Nephron (organoid): ENCODE data around the gene DGKQ.

ENCODE experiments used
- H3K27ac Mint-ChIP-seq, 3 experiments: 2 replicates each; pipeline ENCODE4 v1.8.0; 2020; ENCODE audit warnings: mixed read lengths in 3 of 3, mild to moderate bottlenecking in 2 of 3, moderate library complexity in 1 of 3
- H3K27me3 Mint-ChIP-seq: 2 replicates; pipeline ENCODE4 v1.8.0; 2021; ENCODE audit warnings: low read depth, mild to moderate bottlenecking, moderate library complexity, mixed read lengths
- H3K36me3 Mint-ChIP-seq: 2 replicates; pipeline ENCODE4 v1.8.0; 2020; ENCODE audit warnings: low read depth, mixed read lengths
- H3K4me1 Mint-ChIP-seq: 2 replicates; pipeline ENCODE4 v1.8.0; 2020; ENCODE audit warnings: mixed read lengths
- H3K4me3 Mint-ChIP-seq, 3 experiments: 2 replicates each; pipeline ENCODE4 v1.8.0; 2020; ENCODE audit warnings: mild to moderate bottlenecking in 3 of 3, mixed read lengths in 3 of 3, moderate library complexity in 2 of 3
- H3K9me3 Mint-ChIP-seq: 2 replicates; pipeline ENCODE4 v1.8.0; 2020; ENCODE audit warnings: mixed read lengths
- CTCF ChIP-seq, 3 experiments: fragments of 200-600 bp; sonication (generic); IDR thresholded peaks; one replicate each; pipeline ENCODE4 v1.5.0; 2021; ENCODE audit warnings: antibody characterized with exemption in 3 of 3; ENCODE audit not compliant: unreplicated experiment in 3 of 3

Gene DGKQ

DNA sequence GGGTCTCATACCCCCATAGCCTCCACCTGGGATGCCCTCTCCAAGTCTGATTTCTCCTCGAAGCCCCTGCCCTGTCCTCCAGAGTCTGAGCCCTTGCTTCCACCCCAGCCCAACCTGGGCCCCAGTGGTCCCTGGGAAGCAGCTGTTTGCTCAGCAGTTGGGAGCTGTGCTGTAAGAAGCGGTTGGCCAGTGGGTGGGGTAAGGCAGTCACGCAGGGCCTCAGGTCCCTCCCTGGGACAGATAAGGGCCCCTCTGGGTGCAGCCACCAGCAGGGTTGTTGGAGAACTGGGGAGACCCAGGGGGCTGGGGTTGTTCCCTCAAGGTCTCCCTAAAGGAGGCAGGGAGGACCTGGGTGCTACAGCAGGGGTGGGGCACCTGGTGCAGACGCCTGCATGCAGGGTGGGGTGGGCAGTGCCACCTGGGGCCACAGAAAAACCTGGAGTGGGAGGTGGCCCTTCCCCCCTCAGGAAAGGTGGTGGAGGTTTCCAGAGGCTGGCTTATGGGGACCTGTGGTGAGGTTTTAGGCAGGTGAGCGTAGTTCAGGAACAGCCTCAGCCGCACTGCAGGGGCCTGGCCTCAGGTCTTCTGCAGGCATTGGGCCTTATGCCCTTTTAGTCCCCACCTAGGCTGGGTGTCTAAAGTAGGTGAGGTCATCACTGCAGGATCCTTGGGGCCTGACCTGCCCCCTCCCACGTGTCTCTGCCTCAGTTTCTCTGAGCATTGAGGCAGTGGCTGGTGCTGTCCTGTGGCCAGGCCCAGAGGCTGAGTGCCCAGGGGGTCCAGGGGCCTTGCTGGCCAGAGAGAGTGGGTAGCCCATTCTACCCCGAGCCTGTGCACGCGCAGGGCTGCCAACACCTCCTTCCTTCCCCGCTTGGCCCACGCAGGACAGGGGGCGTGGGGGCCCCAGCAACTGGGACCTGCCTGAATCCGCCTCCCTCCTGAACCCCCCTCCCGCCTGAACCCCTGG, 22.9 kb upstream of the DGKQ start:
- Mint-ChIP-seq H3K27me3 (peaks cover 50% of the 10 kb centered on the region), H3K4me1 (peaks cover 5% of the 10 kb centered on the region), H3K4me3 (peak overlapping the region; percentile 10 to 53 (median 46)), H3K27ac (peak overlapping the region in 1 of 3 experiments; percentile 41), H3K36me3 (no peaks in the 10 kb centered on the region), H3K9me3 (no peaks in the 10 kb centered on the region)
- no peak for TF ChIP-seq CTCF (IDR thresholded peaks at IDR 0.05; ENCODE audit: unreplicated experiment in 3 of 3)

DNA sequence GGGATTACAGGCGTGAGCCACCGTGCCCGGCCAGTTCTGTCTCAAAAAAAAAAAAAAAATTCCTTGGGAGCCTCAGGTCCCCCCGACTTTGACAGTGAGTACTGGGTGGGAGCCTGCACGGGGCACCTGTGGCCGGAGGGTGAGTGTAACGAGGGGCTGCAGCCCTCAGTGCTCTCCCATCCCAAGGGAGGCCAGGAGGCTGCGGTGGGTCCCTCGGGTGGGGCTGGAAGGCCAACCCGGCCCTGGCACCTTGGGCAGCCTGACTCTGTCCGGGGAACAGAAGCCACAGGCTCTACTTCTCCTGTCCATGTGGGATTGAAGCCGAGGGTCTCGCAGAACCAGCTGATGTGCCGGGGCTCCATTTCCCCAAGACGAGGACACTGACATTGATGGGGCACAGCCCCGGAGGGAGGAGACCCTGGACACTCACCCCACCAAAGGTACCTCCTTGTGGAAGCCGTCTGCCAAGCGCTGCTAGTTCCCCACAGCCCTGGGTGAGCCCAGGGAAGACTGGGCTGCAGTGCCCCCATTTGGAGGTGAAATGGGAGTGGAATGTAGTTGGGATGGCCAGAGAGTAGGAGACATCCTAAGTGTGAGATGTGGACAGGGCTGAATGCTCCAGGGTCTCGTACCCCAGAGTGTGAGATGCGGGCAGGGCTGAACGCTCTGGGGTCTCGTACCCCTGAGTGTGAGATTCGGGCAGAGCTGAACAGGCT, 22.1 kb upstream of the DGKQ start:
- Mint-ChIP-seq H3K9me3 (no peaks in the 10 kb centered on the region), H3K4me1 (peaks cover 5% of the 10 kb centered on the region), H3K36me3 (no peaks in the 10 kb centered on the region), H3K27me3 (peaks cover 44% of the 10 kb centered on the region), H3K4me3 (peak overlapping the region in 2 of 3 experiments; percentile 54 to 71), H3K27ac (peak overlapping the region in 1 of 3 experiments; percentile 41)
- no peak for TF ChIP-seq CTCF (IDR thresholded peaks at IDR 0.05; ENCODE audit: unreplicated experiment in 3 of 3)

- peak within 1 kb of the TSS in 2 of 3 experiments; percentile 38 to 54 for H3K4me3 Mint-ChIP-seq
- H3K9me3 Mint-ChIP-seq = no peaks in the 10 kb centered on the region
- H3K36me3 Mint-ChIP-seq = no peaks in the 10 kb centered on the region
- TF ChIP-seq CTCF (IDR thresholded peaks at IDR 0.05; ENCODE audit: unreplicated experiment in 3 of 3) = no peak
- no peaks in the 10 kb centered on the region for H3K4me1 Mint-ChIP-seq
- peaks cover 24% of the 10 kb centered on the region for H3K27me3 Mint-ChIP-seq
- H3K27ac Mint-ChIP-seq = peak within 1 kb of the TSS; percentile 64 to 96 (median 65)
Observed at GRCh38 chr4:993111-994029, 20.0 kb upstream of the DGKQ start, which contains the start of gene SLC26A1. TSS of gene SLC26A1 (minus strand) at chr4:993404. CDS start at chr4:991703, 1,701 bp downstream.

GRCh38 chr4:992297-993110, 19.1 kb upstream of the DGKQ start:
- peaks cover 17% of the 10 kb centered on the region for H3K27me3 Mint-ChIP-seq
- TF ChIP-seq CTCF (IDR thresholded peaks at IDR 0.05; ENCODE audit: unreplicated experiment in 3 of 3) = no peak
- peak overlapping the region in 2 of 3 experiments; percentile 38 to 54 for H3K4me3 Mint-ChIP-seq
- H3K9me3 Mint-ChIP-seq = no peaks in the 10 kb centered on the region
- no peaks in the 10 kb centered on the region for H3K4me1 Mint-ChIP-seq
- no peaks in the 10 kb centered on the region for H3K36me3 Mint-ChIP-seq
- H3K27ac Mint-ChIP-seq = peak overlapping the region; percentile 61 to 96 (median 65)
